HepG2 (cell line): ENCODE results near the gene GGTA1. TPM values are rescaled to one million over a fixed set of nuclear protein-coding genes. Genes with fewer than 3 reads are reported as not detected.

Experiments
- ATAC-seq: fragments of 200-7000 bp; cut with Tn5 transposase; 3 replicates; pipeline ENCODE4 v1.9.1; 2020; ENCODE audit warnings: mild to moderate bottlenecking, moderate library complexity
- BruUV-seq: library from RNA; stranded (reverse); fragments of 400-500 nt; replicated peaks from 2 replicates; lab custom pipeline; 2021; lab: Mats Ljungman, UMichigan
- CTCF ChIA-PET: fragments of 300-600 bp; formaldehyde crosslinking; extraction: SDS; loops from one replicate; lab custom pipeline; 2021; ENCODE audit warnings: low total read pairs, inconsistent platforms, low intra/inter-chr PET ratio; lab: Yijun Ruan, JAX
- POLR2A ChIA-PET: fragments of 350-600 bp; sonication (Branson Sonifier 250); formaldehyde crosslinking; loops from one replicate; lab custom pipeline; 2020; ENCODE audit warnings: antibody characterized with exemption, inconsistent platforms; lab: Yijun Ruan, JAX
- DNase-seq: peaks from one replicate; pipeline ENCODE4 v3.0.0-alpha.2; 2015; ENCODE audit warnings: low spot score
- FAIRE-seq: peaks from 3 replicates; lab custom pipeline; 2011; peaks lifted over from hg19 to GRCh38; lab: Jason Lieb, UNC
- H2AFZ ChIP-seq: one replicate; pipeline ENCODE4 v1.6.1; 2011; ENCODE audit warnings: low read length, inconsistent platforms
- H3K27ac ChIP-seq: fragments of 300-600 bp; 3 replicates; pipeline ENCODE4 v1.8.0; 2011; ENCODE audit warnings: mixed run types, mild to moderate bottlenecking, mixed read lengths, low read length, inconsistent platforms; ENCODE audit not compliant: insufficient read depth; ENCODE audit errors: extremely low read length
- H3K27me3 ChIP-seq, 2 experiments: fragments of 200-600 bp in 1 of 2; 2 replicates in 1 of 2; 3 replicates in 1 of 2; pipeline versions ENCODE4 v1.6.0 to v1.8.0; 2011; ENCODE audit warnings: low read length in 2 of 2, mild to moderate bottlenecking in 2 of 2, moderate library complexity in 2 of 2, inconsistent platforms in 1 of 2; ENCODE audit not compliant: insufficient read depth in 2 of 2, control insufficient read depth in 1 of 2
- H3K36me3 ChIP-seq, 2 experiments: fragments of 200-600 bp in 1 of 2; replicated peaks in 1 of 2; 2 replicates in 1 of 2; 3 replicates in 1 of 2; pipeline versions ENCODE4 v1.5.1 to v1.8.0; 2011; ENCODE audit warnings: low read length in 2 of 2, inconsistent platforms in 1 of 2; ENCODE audit not compliant: insufficient read depth in 2 of 2, control insufficient read depth in 1 of 2
- H3K4me1 ChIP-seq: 2 replicates; pipeline ENCODE4 v1.5.1; 2012; ENCODE audit warnings: low read length, inconsistent platforms; ENCODE audit not compliant: insufficient read depth
- H3K4me2 ChIP-seq: 2 replicates; pipeline ENCODE4 v1.6.0; 2011; ENCODE audit warnings: low read depth, low read length, inconsistent platforms
- H3K4me3 ChIP-seq, 3 experiments: fragments of 200-600 bp in 1 of 3; sonication (generic), shearing (Covaris generic) in 1 of 3; replicated peaks in 1 of 3; 2 replicates each; pipeline ENCODE4 v1.5.1; 2011 to 2016; ENCODE audit warnings: low read length in 3 of 3, inconsistent platforms in 2 of 3, low read depth in 2 of 3, mild to moderate bottlenecking in 2 of 3, control low read depth in 1 of 3, mixed read lengths in 1 of 3; ENCODE audit not compliant: insufficient read depth in 1 of 3
- H3K79me2 ChIP-seq: one replicate; pipeline ENCODE4 v1.6.1; 2011; ENCODE audit warnings: low read length, inconsistent platforms; ENCODE audit not compliant: insufficient read depth
- H3K9ac ChIP-seq: 2 replicates; pipeline ENCODE4 v1.6.0; 2011; ENCODE audit warnings: mild to moderate bottlenecking, low read depth, low read length, inconsistent platforms; ENCODE audit not compliant: insufficient read depth
- H3K9me3 ChIP-seq: 2 replicates; pipeline ENCODE4 v1.5.1; 2012; ENCODE audit warnings: mild to moderate bottlenecking, low read length
- H4K20me1 ChIP-seq: 2 replicates; pipeline ENCODE4 v1.6.0; 2011; ENCODE audit warnings: inconsistent platforms, mild to moderate bottlenecking, low read length, moderate library complexity; ENCODE audit not compliant: insufficient read depth
- ARNT2 ChIP-seq: sonication (generic); formaldehyde crosslinking; IDR thresholded peaks from 2 replicates; pipeline ENCODE4 v1.8.0; 2022; ENCODE audit warnings: mild to moderate bottlenecking, low read depth, missing genetic modification reagents, moderate library complexity
- CTCF ChIP-seq: sonication (generic); formaldehyde crosslinking; IDR thresholded peaks from 2 replicates; pipeline ENCODE4 v1.5.0; 2020; ENCODE audit warnings: mild to moderate bottlenecking, missing genetic modification reagents, moderate library complexity
- HHEX ChIP-seq: IDR thresholded peaks from 2 replicates; pipeline ENCODE4 v1.6.1; 2016; ENCODE audit warnings: control low read depth
- HMGXB3 ChIP-seq: sonication (generic); formaldehyde crosslinking; IDR thresholded peaks from 2 replicates; pipeline ENCODE4 v1.4.0; 2020; ENCODE audit warnings: missing genetic modification reagents, borderline replicate concordance
- JUN ChIP-seq: sonication (generic); formaldehyde crosslinking; IDR thresholded peaks from 2 replicates; pipeline ENCODE4 v1.4.0; 2020; ENCODE audit warnings: mild to moderate bottlenecking, missing genetic modification reagents
- MLX ChIP-seq: IDR thresholded peaks from 2 replicates; pipeline ENCODE4 v1.6.1; 2016
- MXD3 ChIP-seq: IDR thresholded peaks from 2 replicates; pipeline ENCODE4 v1.6.1; 2016; ENCODE audit warnings: mild to moderate bottlenecking, missing biosample characterization, missing genetic modification reagents
- NFKBIZ ChIP-seq: IDR thresholded peaks from 2 replicates; pipeline ENCODE4 v1.6.1; 2018; ENCODE audit warnings: missing genetic modification reagents, missing compliant biosample characterization
- STAG1 ChIP-seq: sonication (generic); formaldehyde crosslinking; IDR thresholded peaks from 2 replicates; pipeline ENCODE4 v1.4.0; 2020; ENCODE audit warnings: missing genetic modification reagents
- ZNF484 ChIP-seq: sonication (generic); formaldehyde crosslinking; IDR thresholded peaks from 2 replicates; pipeline ENCODE4 v1.5.1; 2020; ENCODE audit warnings: mild to moderate bottlenecking, low read depth, missing genetic modification reagents, borderline replicate concordance
- WGBS: methylation state at CpG from one replicate; pipeline ENCODE4 v1.1.6; 2017; ENCODE audit warnings: low lambda C conversion rate; 5-methylcytosine and 5-hydroxymethylcytosine counted together
- in situ Hi-C: cut with HindIII; loops from 2 replicates; pipeline ENCODE4 v1.10.0; 2017; ENCODE audit warnings: low pct_unique_long_range_greater_than_20kb; ENCODE audit not compliant: extremely low pct_ligation_motif_present
- intact Hi-C: fragments of 100-400 bp; cut with micrococcal nuclease; formaldehyde crosslinking; loops from one replicate; pipeline ENCODE4 v1.10.0; 2022; ENCODE audit not compliant: unreplicated experiment
- polyA plus RNA-seq, 8 experiments: library from polyadenylated mRNA; depleted of rRNA in 3 of 8; stranded (reverse) in 7 of 8; unstranded in 1 of 8; fragments of >200 nt; fragmentation: Illumina TruSeq in 4 of 8; extraction: Trizol in 4 of 8; gene quantifications; 2 replicates each; pipeline versions ENCODE4 v1.2.1 to v1.2.3, GENCODE V29; 2011 to 2016; ENCODE audit warnings: low read depth in 4 of 8, missing spikeins in 1 of 8, mixed read lengths in 1 of 8; ENCODE audit not compliant: insufficient read depth in 1 of 8
- total RNA-seq, 5 experiments: library from RNA; depleted of rRNA; stranded (reverse); fragments of >200 nt; fragmentation: Illumina TruSeq; extraction: Trizol; gene quantifications; 2 replicates each; pipeline ENCODE4 v1.2.3, GENCODE V29; 2016; ENCODE audit warnings: low read depth in 1 of 5

Gene GGTA1
- total and polyA plus RNA-seq, 2 of the 13 experiments (the other 11 are each of a cell fraction or from before 2014, with no cell fraction given) = not detected

- H3K27ac ChIP-seq = no peak overlapping the region
- no peak overlapping the region for H3K4me3 ChIP-seq
- TF ChIP-seq HHEX (no peak), JUN (CRISPR knock-in tag) (no peak), CTCF (CRISPR knock-in tag) (peak; percentile 58), MXD3 (CRISPR knock-in tag) (no peak), STAG1 (CRISPR knock-in tag) (peak; percentile 46)
- no peak overlapping the region for H3K4me2 ChIP-seq
- peak; percentile 84 for ATAC-seq
- H3K9me3 ChIP-seq = no peaks in the 10 kb centered on the region
- no peak overlapping the region for H3K9ac ChIP-seq
- H2AFZ ChIP-seq = no peak overlapping the region
- H3K4me1 ChIP-seq = no peaks in the 10 kb centered on the region
- no peaks in the 10 kb centered on the region for H4K20me1 ChIP-seq
- no peaks in the 10 kb centered on the region for H3K79me2 ChIP-seq
- DNase-seq = peak; percentile 23
- intact Hi-C loops (no loop called here), in situ Hi-C loops (no loop called here)
- no peak for FAIRE-seq
- ChIA-PET CTCF (no interaction called here), POLR2A (no interaction called here)
- 48% methylated on average over 7 of the region's 7 CpGs for WGBS
- no TSS peak for BruUV-seq
- no peaks in the 10 kb centered on the region for H3K36me3 ChIP-seq
- peaks cover 0 to 7% of the 10 kb centered on the region in 2 experiments; a peak in 2 of 5 replicates for H3K27me3 ChIP-seq
These were observed 38.6 kb upstream of the GGTA1 start for GRCh38 chr9:121538221-121538620.

- Histone ChIP-seq H3K9ac (no peak overlapping the region), H3K4me1 (no peaks in the 10 kb centered on the region), H3K27me3 (peaks cover 0 to 12% of the 10 kb centered on the region in 2 experiments; a peak in 2 of 5 replicates), H2AFZ (no peak overlapping the region), H3K27ac (no peak overlapping the region), H3K79me2 (no peaks in the 10 kb centered on the region), H3K36me3 (no peaks in the 10 kb centered on the region), H4K20me1 (no peaks in the 10 kb centered on the region), H3K9me3 (no peaks in the 10 kb centered on the region), H3K4me2 (no peak overlapping the region), H3K4me3 (no peak overlapping the region)
- BruUV-seq = no TSS peak
- ChIA-PET CTCF (no interaction called here), POLR2A (no interaction called here)
- WGBS = 27% methylated on average over 5 of the region's 5 CpGs
- DNase-seq (no peak), FAIRE-seq (no peak), ATAC-seq (no peak)
- intact Hi-C loops (no loop called here), in situ Hi-C loops (no loop called here)
- no peak for TF ChIP-seq MLX
- TF ChIP-seq NFKBIZ (CRISPR knock-in tag) = no peak
- TF ChIP-seq ZNF484 = no peak
- no peak for TF ChIP-seq HMGXB3
- no peak for TF ChIP-seq ARNT2
These were observed 37.6 kb upstream of the GGTA1 start for GRCh38 chr9:121537283-121537682.
